Tibial nerve (tissue), 3 donors: ENCODE measurements around the gene SCCPDH.

ENCODE experiments used
- CTCF ChIP-seq, 5 experiments: fragments of 200-600 bp in 3 of 5; fragments of 450-650 bp in 2 of 5; sonication (generic) in 3 of 5; IDR thresholded peaks; one replicate each; pipeline ENCODE4 v1.5.1; 2016 to 2019; ENCODE audit warnings: antibody characterized with exemption in 5 of 5, mild to moderate bottlenecking in 3 of 5, moderate library complexity in 2 of 5
- POLR2A ChIP-seq, 2 donors: fragments of 450-650 bp; IDR thresholded peaks; one replicate each; pipeline ENCODE4 v1.6.1; 2017; ENCODE audit warnings: antibody characterized with exemption in 2 of 2, mild to moderate bottlenecking in 2 of 2, moderate library complexity in 2 of 2

GRCh38 chr1:246765521-246765920, 41.3 kb downstream of the SCCPDH start:
- no peak for TF ChIP-seq CTCF (IDR thresholded peaks at IDR 0.05)
- TF ChIP-seq POLR2A (IDR thresholded peaks at IDR 0.05): no peak
